Activated CD8-positive, alpha-beta memory T cell treated with anti-CD3 and anti-CD28 coated beads, Interleukin-2, amount 50 U/mL, for 48 hours (primary cell): ENCODE results near the gene TACC2.

ENCODE experiments used
- DNase-seq: peaks from one replicate; pipeline ENCODE4 v3.0.0-alpha.2; 2020

Gene TACC2

GRCh38 chr10:122204691-122205489 is 215.9 kb downstream of the TACC2 start:
- DNase-seq, result no peak

- no peak for DNase-seq
Observed at GRCh38 chr10:122206471-122207065, 217.6 kb downstream of the TACC2 start.

- DNase-seq, result no peak
Observed at GRCh38 chr10:122207163-122207562, 218.2 kb downstream of the TACC2 start.

GRCh38 chr10:122207596-122207995 is 218.6 kb downstream of the TACC2 start:
- DNase-seq, result no peak

- no peak for DNase-seq
Observed at GRCh38 chr10:122208571-122209430, 219.8 kb downstream of the TACC2 start.

GRCh38 chr10:122210481-122211265 is 221.7 kb downstream of the TACC2 start:
- no peak for DNase-seq

- no peak for DNase-seq
Observed at GRCh38 chr10:122213364-122213763, 224.4 kb downstream of the TACC2 start.

- no peak for DNase-seq
Observed at GRCh38 chr10:122213766-122214165, 224.8 kb downstream of the TACC2 start.

- no peak for DNase-seq
Observed at GRCh38 chr10:122216047-122216446, 227.1 kb downstream of the TACC2 start.

- DNase-seq, result no peak
Observed at GRCh38 chr10:122219340-122219739, 230.4 kb downstream of the TACC2 start.

- DNase-seq, result no peak
Observed at GRCh38 chr10:122220736-122221135, 231.8 kb downstream of the TACC2 start.

- no peak for DNase-seq
Observed at GRCh38 chr10:122221958-122222357, 233.0 kb downstream of the TACC2 start.

GRCh38 chr10:122222638-122223037 is 233.7 kb downstream of the TACC2 start:
- DNase-seq, result no peak

- DNase-seq, result no peak
Observed at GRCh38 chr10:122224159-122224558, 235.2 kb downstream of the TACC2 start.

- DNase-seq, result no peak
Observed at GRCh38 chr10:122225330-122225729, 236.4 kb downstream of the TACC2 start.

- DNase-seq, result no peak
Observed at GRCh38 chr10:122227754-122228153, 238.8 kb downstream of the TACC2 start.

- no peak for DNase-seq
Observed at GRCh38 chr10:122229666-122230065, 240.7 kb downstream of the TACC2 start.

GRCh38 chr10:122230222-122230621 is 241.3 kb downstream of the TACC2 start:
- no peak for DNase-seq

- DNase-seq, result no peak
Observed at GRCh38 chr10:122232769-122233168, 243.8 kb downstream of the TACC2 start.

GRCh38 chr10:122233857-122234348 is 244.9 kb downstream of the TACC2 start:
- DNase-seq, result no peak

- no peak for DNase-seq
Observed at GRCh38 chr10:122234416-122234815, 245.5 kb downstream of the TACC2 start.

GRCh38 chr10:122236690-122237306 is 247.8 kb downstream of the TACC2 start:
- DNase-seq, result no peak
